Endothelial cell of umbilical vein (primary cell): ENCODE results near the gene LRRFIP2.

Source experiments
- EZH2 ChIP-seq: IDR thresholded peaks from 2 replicates; pipeline ENCODE4 v1.6.1; 2012; ENCODE audit warnings: borderline replicate concordance, low read depth, mild to moderate bottlenecking, moderate library complexity, low read length, inconsistent platforms; ENCODE audit not compliant: severe bottlenecking
- GATA2 ChIP-seq: IDR thresholded peaks from 2 replicates; pipeline ENCODE4 v1.7.0; 2011; ENCODE audit warnings: low read depth, mild to moderate bottlenecking, moderate library complexity, mixed read lengths, low read length; ENCODE audit not compliant: insufficient read length, insufficient read depth
- POLR2AphosphoS5 ChIP-seq: IDR thresholded peaks from 2 replicates; pipeline ENCODE4 v1.6.1; 2012; ENCODE audit warnings: low read depth, mild to moderate bottlenecking, control low read depth, low read length, moderate library complexity; ENCODE audit not compliant: insufficient read depth
- TF ChIP-seq, protein P1 (sequence below), 2 donors: IDR thresholded peaks; 1 replicate in 1 of 2; 2 replicates in 1 of 2; pipeline ENCODE4 v1.5.1; 2011; ENCODE audit warnings: low read length in 2 of 2, mild to moderate bottlenecking in 2 of 2, moderate library complexity in 2 of 2, control low read depth in 1 of 2, inconsistent platforms in 1 of 2, low read depth in 1 of 2; ENCODE audit not compliant: insufficient read depth in 1 of 2; ENCODE audit errors: extremely low read depth in 1 of 2
- TF ChIP-seq, protein P2 (sequence below): IDR thresholded peaks from 2 replicates; pipeline ENCODE4 v1.6.1; 2011; ENCODE audit not compliant: insufficient read depth, insufficient read length

DNA sequence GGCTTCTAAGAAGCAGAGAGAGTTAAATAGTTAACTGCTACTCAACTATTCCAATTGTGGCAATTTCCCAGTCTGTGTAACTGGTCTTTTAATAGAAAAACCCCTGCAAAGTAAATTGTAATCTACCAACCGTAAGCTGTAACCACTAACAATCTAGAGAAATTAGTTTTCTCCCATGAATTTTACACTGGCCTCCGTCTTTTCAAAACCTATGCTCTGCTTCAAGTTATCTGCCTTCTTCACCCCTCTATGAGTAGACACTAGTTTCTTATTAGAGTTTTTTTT is 42.6 kb downstream of the LRRFIP2 start:
- TF ChIP-seq, protein P1, sequence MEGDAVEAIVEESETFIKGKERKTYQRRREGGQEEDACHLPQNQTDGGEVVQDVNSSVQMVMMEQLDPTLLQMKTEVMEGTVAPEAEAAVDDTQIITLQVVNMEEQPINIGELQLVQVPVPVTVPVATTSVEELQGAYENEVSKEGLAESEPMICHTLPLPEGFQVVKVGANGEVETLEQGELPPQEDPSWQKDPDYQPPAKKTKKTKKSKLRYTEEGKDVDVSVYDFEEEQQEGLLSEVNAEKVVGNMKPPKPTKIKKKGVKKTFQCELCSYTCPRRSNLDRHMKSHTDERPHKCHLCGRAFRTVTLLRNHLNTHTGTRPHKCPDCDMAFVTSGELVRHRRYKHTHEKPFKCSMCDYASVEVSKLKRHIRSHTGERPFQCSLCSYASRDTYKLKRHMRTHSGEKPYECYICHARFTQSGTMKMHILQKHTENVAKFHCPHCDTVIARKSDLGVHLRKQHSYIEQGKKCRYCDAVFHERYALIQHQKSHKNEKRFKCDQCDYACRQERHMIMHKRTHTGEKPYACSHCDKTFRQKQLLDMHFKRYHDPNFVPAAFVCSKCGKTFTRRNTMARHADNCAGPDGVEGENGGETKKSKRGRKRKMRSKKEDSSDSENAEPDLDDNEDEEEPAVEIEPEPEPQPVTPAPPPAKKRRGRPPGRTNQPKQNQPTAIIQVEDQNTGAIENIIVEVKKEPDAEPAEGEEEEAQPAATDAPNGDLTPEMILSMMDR (IDR thresholded peaks at IDR 0.05; ENCODE audit: extremely low read depth in 1 of 2, insufficient read depth in 1 of 2, low read depth in 1 of 2, low read length in 2 of 2) = no peak
- TF ChIP-seq EZH2 (no peak), GATA2 (no peak), POLR2AphosphoS5 (no peak)
- TF ChIP-seq, protein P2, sequence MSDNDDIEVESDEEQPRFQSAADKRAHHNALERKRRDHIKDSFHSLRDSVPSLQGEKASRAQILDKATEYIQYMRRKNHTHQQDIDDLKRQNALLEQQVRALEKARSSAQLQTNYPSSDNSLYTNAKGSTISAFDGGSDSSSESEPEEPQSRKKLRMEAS = no peak
